Endodermal cell (in vitro differentiated cells): Measurements from ENCODE around the gene NBAS. TPM values are rescaled to one million over a fixed set of nuclear protein-coding genes. Genes with fewer than 3 reads are reported as not detected.

Source experiments
- DNase-seq: peaks from one replicate; pipeline ENCODE4 v3.0.0-alpha.2; 2017
- H3K27ac ChIP-seq: 2 replicates; pipeline ENCODE4 v1.5.1; 2013; ENCODE audit warnings: mild to moderate bottlenecking, low read depth, low read length, moderate library complexity
- H3K27me3 ChIP-seq: 2 replicates; pipeline ENCODE4 v1.6.1; 2013; ENCODE audit warnings: mild to moderate bottlenecking, low read length, moderate library complexity; ENCODE audit not compliant: insufficient read depth, control insufficient read depth, poor library complexity, severe bottlenecking
- H3K36me3 ChIP-seq: 2 replicates; pipeline ENCODE4 v1.7.0; 2013; ENCODE audit warnings: mild to moderate bottlenecking, low read length, moderate library complexity; ENCODE audit not compliant: control insufficient read depth, insufficient read depth
- H3K4me1 ChIP-seq: one replicate; pipeline ENCODE4 v1.7.0; 2013; ENCODE audit warnings: low read length; ENCODE audit not compliant: control insufficient read depth, insufficient read depth
- H3K4me3 ChIP-seq: 2 replicates; pipeline ENCODE4 v1.5.1; 2013; ENCODE audit warnings: mild to moderate bottlenecking, low read length, moderate library complexity
- H3K9ac ChIP-seq: 2 replicates; pipeline ENCODE4 v1.6.1; 2013; ENCODE audit warnings: mild to moderate bottlenecking, low read length, moderate library complexity; ENCODE audit not compliant: poor library complexity, severe bottlenecking; ENCODE audit errors: extremely low read depth
- H3K9me3 ChIP-seq: 2 replicates; pipeline ENCODE4 v1.6.1; 2013; ENCODE audit warnings: mild to moderate bottlenecking, low read length, moderate library complexity; ENCODE audit not compliant: control insufficient read depth
- H3K27ac Mint-ChIP-seq: 2 replicates; pipeline ENCODE4 v1.8.0; 2020; ENCODE audit warnings: mixed read lengths
- H3K27me3 Mint-ChIP-seq: 2 replicates; pipeline ENCODE4 v1.8.0; 2021; ENCODE audit warnings: mild to moderate bottlenecking, mixed read lengths; ENCODE audit not compliant: insufficient read depth
- H3K36me3 Mint-ChIP-seq: 2 replicates; pipeline ENCODE4 v1.8.0; 2020; ENCODE audit warnings: low read depth, mixed read lengths
- H3K4me1 Mint-ChIP-seq: 2 replicates; pipeline ENCODE4 v1.8.0; 2020; ENCODE audit warnings: mixed read lengths
- H3K4me3 Mint-ChIP-seq: 2 replicates; pipeline ENCODE4 v1.8.0; 2020; ENCODE audit warnings: mild to moderate bottlenecking, moderate library complexity, mixed read lengths
- H3K9me3 Mint-ChIP-seq: 2 replicates; pipeline ENCODE4 v1.8.0; 2020; ENCODE audit warnings: mild to moderate bottlenecking, mixed read lengths
- WGBS, 2 experiments: methylation state at CpG; one replicate each; pipeline versions ENCODE4 v1.1.5 to v1.1.7; 2013; ENCODE audit warnings: missing lambda C conversion rate in 2 of 2, mixed read lengths in 1 of 2; ENCODE audit not compliant: insufficient coverage in 1 of 2, insufficient read length in 1 of 2; 5-methylcytosine and 5-hydroxymethylcytosine counted together
- total RNA-seq, 2 donors: library from RNA; stranded (reverse); fragmentation: NEBNext Ultra II Directional in 1 of 2; extraction: Animal tissue kit (Norgen Biotek cat#: 25700) in 1 of 2; gene quantifications; 2 replicates in 1 of 2; 3 replicates in 1 of 2; pipeline ENCODE4 v1.2.1, GENCODE V29; 2021
- TF ChIP-seq, protein P1 (sequence below): fragments of 200-600 bp; sonication (generic); conservative IDR thresholded peaks from 2 replicates; pipeline ENCODE4 v1.5.0; 2021; ENCODE audit warnings: antibody characterized with exemption, mild to moderate bottlenecking

The NBAS gene
- total RNA-seq, 2 donors from 2014 or later: 47.4 to 54.7 TPM

DNA sequence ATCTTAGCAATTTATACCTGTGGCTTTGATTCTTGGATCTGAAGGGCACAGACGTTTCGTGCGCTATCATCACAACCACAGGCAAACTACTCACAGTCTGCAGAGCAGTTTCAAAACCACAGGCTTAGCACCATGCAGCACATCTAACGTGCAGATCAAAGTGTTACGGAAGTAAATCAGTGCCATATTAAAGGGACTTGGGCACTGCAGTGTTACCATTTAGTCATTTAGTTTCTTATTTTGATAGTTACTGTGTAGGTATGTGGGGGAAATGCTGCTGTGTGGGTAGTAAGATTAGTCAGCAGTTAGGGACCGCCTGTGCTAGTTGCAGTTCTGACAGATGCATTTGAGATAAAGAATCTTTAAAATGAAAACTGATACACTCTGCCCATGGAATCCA is 384.0 kb downstream of the NBAS start:
- Histone ChIP-seq H3K27me3 (no peaks in the 10 kb centered on the region), H3K27ac (no peak overlapping the region)
- H3K4me1 Mint-ChIP-seq: peaks cover 29% of the 10 kb centered on the region

DNA sequence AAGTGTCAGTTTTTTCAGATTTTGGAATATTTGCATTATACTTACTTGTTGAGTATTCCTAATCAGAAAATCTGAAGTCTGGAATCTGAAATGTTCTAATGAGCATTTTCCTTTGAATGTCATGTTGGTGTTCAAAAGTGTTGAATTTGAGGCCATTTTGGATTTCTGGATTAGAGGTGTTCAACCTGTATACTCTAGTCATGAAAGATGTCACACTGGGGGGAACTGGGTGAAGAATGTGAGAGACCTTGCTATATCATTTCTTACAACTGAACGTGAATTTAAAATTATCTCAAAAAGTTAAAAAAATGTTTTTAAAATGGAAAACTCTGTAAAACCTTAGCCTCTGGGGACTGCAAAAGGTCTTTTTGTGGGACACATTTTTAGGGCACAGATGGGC is 384.5 kb downstream of the NBAS start:
- Histone ChIP-seq H3K4me3 (no peak overlapping the region), H3K4me1 (peaks cover 16% of the 10 kb centered on the region), H3K9ac (no peak overlapping the region), H3K36me3 (no peaks in the 10 kb centered on the region), H3K27ac (no peak overlapping the region), H3K27me3 (no peaks in the 10 kb centered on the region), H3K9me3 (no peaks in the 10 kb centered on the region)
- H3K4me1 Mint-ChIP-seq: peaks cover 28% of the 10 kb centered on the region
- TF ChIP-seq, protein P1, sequence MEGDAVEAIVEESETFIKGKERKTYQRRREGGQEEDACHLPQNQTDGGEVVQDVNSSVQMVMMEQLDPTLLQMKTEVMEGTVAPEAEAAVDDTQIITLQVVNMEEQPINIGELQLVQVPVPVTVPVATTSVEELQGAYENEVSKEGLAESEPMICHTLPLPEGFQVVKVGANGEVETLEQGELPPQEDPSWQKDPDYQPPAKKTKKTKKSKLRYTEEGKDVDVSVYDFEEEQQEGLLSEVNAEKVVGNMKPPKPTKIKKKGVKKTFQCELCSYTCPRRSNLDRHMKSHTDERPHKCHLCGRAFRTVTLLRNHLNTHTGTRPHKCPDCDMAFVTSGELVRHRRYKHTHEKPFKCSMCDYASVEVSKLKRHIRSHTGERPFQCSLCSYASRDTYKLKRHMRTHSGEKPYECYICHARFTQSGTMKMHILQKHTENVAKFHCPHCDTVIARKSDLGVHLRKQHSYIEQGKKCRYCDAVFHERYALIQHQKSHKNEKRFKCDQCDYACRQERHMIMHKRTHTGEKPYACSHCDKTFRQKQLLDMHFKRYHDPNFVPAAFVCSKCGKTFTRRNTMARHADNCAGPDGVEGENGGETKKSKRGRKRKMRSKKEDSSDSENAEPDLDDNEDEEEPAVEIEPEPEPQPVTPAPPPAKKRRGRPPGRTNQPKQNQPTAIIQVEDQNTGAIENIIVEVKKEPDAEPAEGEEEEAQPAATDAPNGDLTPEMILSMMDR: no peak
- no peak overlapping the region for H3K27ac Mint-ChIP-seq
- H3K9me3 Mint-ChIP-seq: no peaks in the 10 kb centered on the region
- no peaks in the 10 kb centered on the region for H3K27me3 Mint-ChIP-seq
- DNase-seq: no peak
- WGBS, 2 experiments: 92% methylated on average over 1 of the region's 1 CpG; no CpG with 5 or more reads in 1 of the 2 experiments
- no peaks in the 10 kb centered on the region for H3K36me3 Mint-ChIP-seq
- no peak overlapping the region for H3K4me3 Mint-ChIP-seq

More for the DNA sequence above, 384.0 kb downstream of the NBAS start:
- Mint-ChIP-seq H3K9me3 (no peaks in the 10 kb centered on the region), H3K4me3 (no peak overlapping the region), H3K27me3 (no peaks in the 10 kb centered on the region), H3K27ac (no peak overlapping the region), H3K36me3 (no peaks in the 10 kb centered on the region)
- Histone ChIP-seq H3K4me3 (no peak overlapping the region), H3K9ac (no peak overlapping the region), H3K9me3 (no peaks in the 10 kb centered on the region), H3K4me1 (peaks cover 21% of the 10 kb centered on the region), H3K36me3 (no peaks in the 10 kb centered on the region)
- WGBS, 2 experiments: 93 to 100% methylated on average over 4 to 6 of the region's 6 CpGs
- TF ChIP-seq, protein P1: no peak
- no peak for DNase-seq

DNA sequence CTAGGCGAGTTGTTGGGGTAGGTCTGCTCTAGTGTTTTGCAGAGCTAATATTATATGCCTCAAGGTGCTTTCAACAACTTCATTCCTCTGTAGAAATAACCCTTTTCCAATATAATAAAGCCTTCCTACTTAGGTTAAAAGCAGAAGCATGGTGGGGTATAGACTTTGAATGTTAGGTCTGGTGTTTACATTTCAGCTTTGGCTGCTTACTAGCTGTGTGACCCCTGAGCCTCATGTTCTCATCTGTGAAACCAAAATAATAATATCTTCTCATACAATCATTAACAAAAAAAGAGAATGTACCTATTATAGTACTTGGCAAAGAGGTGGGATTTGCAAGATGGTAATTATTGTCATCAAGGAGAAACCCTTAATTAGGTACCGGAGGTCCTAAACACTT is 386.6 kb downstream of the NBAS start:
- no peaks in the 10 kb centered on the region for H3K9me3 ChIP-seq
- TF ChIP-seq, protein P1: no peak
- no peak overlapping the region for H3K27ac ChIP-seq
- H3K36me3 Mint-ChIP-seq: peaks cover under 1% of the 10 kb centered on the region
- WGBS, 2 experiments: 100% methylated on average over 1 of the region's 2 CpGs; no CpG with 5 or more reads in 1 of the 2 experiments
- H3K27ac Mint-ChIP-seq: no peak overlapping the region
- no peak overlapping the region for H3K4me3 Mint-ChIP-seq
- no peaks in the 10 kb centered on the region for H3K36me3 ChIP-seq
- no peak for DNase-seq
- H3K27me3 Mint-ChIP-seq: no peaks in the 10 kb centered on the region
- peaks cover 25% of the 10 kb centered on the region for H3K4me1 Mint-ChIP-seq
- no peaks in the 10 kb centered on the region for H3K27me3 ChIP-seq
- no peaks in the 10 kb centered on the region for H3K9me3 Mint-ChIP-seq
- no peak overlapping the region for H3K9ac ChIP-seq
- peaks cover 6% of the 10 kb centered on the region for H3K4me1 ChIP-seq
- no peak overlapping the region for H3K4me3 ChIP-seq
